HEK293 (cell line): ENCODE measurements around the gene ZNF594.
"Not testable (repeated sequence)": the region's sequence is repeated elsewhere in the genome, so short reads cannot be mapped to it uniquely, and the experiment has no call there.

Source experiments
- CTCF ChIA-PET: fragments of 350-600 bp; formaldehyde crosslinking; extraction: SDS; loops from one replicate; lab custom pipeline; 2021; ENCODE audit warnings: antibody characterized with exemption; lab: Yijun Ruan, JAX
- POLR2A ChIA-PET: fragments of 300-600 bp; formaldehyde crosslinking; extraction: SDS; loops from one replicate; lab custom pipeline; 2020; ENCODE audit warnings: antibody characterized with exemption, inconsistent platforms; lab: Yijun Ruan, JAX
- H3K27ac ChIP-seq: fragments of 200-500 bp; sonication (Bioruptor generic); 2 replicates; pipeline ENCODE4 v1.5.1; 2014; ENCODE audit warnings: low read depth, low read length, control low read depth, inconsistent platforms; ENCODE audit errors: extremely low read depth
- H3K36me3 ChIP-seq, 2 experiments: fragments of 200-500 bp in 1 of 2; sonication (Bioruptor generic) in 1 of 2; 1 replicate in 1 of 2; 2 replicates in 1 of 2; pipeline ENCODE4 v1.5.1; 2014 to 2017; ENCODE audit warnings: inconsistent platforms in 2 of 2, low read length in 2 of 2; ENCODE audit not compliant: control insufficient read depth in 2 of 2, insufficient read depth in 1 of 2
- H3K4me1 ChIP-seq: fragments of 200-500 bp; sonication (Bioruptor generic); 2 replicates; pipeline ENCODE4 v1.5.1; 2014; ENCODE audit warnings: mild to moderate bottlenecking, low read length, inconsistent platforms; ENCODE audit not compliant: control insufficient read depth, insufficient read depth
- H3K4me3 ChIP-seq: 2 replicates; pipeline ENCODE4 v1.5.1; 2011; ENCODE audit warnings: low read depth, mild to moderate bottlenecking, control low read depth, low read length, moderate library complexity
- H3K9me3 ChIP-seq: fragments of 200-500 bp; sonication (Bioruptor generic); 2 replicates; pipeline ENCODE4 v1.5.1; 2014; ENCODE audit warnings: low read depth, low read length, inconsistent platforms; ENCODE audit not compliant: control insufficient read depth, insufficient read depth
- GFI1B ChIP-seq: fragments of 450-650 bp; formaldehyde crosslinking; IDR thresholded peaks from 2 replicates; pipeline ENCODE4 v1.5.1; 2016; ENCODE audit warnings: missing biosample characterization, missing genetic modification characterization
- KLF1 ChIP-seq: fragments of 450-650 bp; formaldehyde crosslinking; IDR thresholded peaks from 2 replicates; pipeline ENCODE4 v1.5.1; 2016; ENCODE audit warnings: missing biosample characterization, missing genetic modification characterization
- RBAK ChIP-seq: fragments of 450-650 bp; formaldehyde crosslinking; IDR thresholded peaks from 2 replicates; pipeline ENCODE4 v1.5.1; 2016; ENCODE audit warnings: missing biosample characterization, missing genetic modification characterization
- SP7 ChIP-seq: fragments of 450-650 bp; formaldehyde crosslinking; IDR thresholded peaks from 2 replicates; pipeline ENCODE4 v1.5.1; 2016; ENCODE audit warnings: missing biosample characterization, missing genetic modification characterization
- ZFP3 ChIP-seq: fragments of 450-650 bp; formaldehyde crosslinking; IDR thresholded peaks from 2 replicates; pipeline ENCODE4 v1.5.1; 2016; ENCODE audit warnings: low read depth, missing biosample characterization, missing genetic modification characterization
- ZNF266 ChIP-seq: fragments of 450-650 bp; formaldehyde crosslinking; IDR thresholded peaks from 2 replicates; pipeline ENCODE4 v1.5.1; 2016; ENCODE audit warnings: missing biosample characterization, missing genetic modification characterization, low read depth
- ZNF274 ChIP-seq, 2 experiments: fragments of 200-500 bp in 1 of 2; fragments of 450-650 bp in 1 of 2; sonication (Bioruptor generic) in 1 of 2; formaldehyde crosslinking in 1 of 2; IDR thresholded peaks; 2 replicates each; pipeline versions ENCODE4 v1.5.1 to v1.6.1; 2014 to 2016; ENCODE audit warnings: borderline replicate concordance in 1 of 2, inconsistent platforms in 1 of 2, low read length in 1 of 2, missing biosample characterization in 1 of 2, missing genetic modification characterization in 1 of 2
- ZNF354C ChIP-seq: fragments of 450-650 bp; formaldehyde crosslinking; IDR thresholded peaks from 2 replicates; pipeline ENCODE4 v1.5.1; 2016; ENCODE audit warnings: missing biosample characterization, missing genetic modification characterization, low read depth, borderline replicate concordance
- ZNF501 ChIP-seq: fragments of 450-650 bp; formaldehyde crosslinking; IDR thresholded peaks from 2 replicates; pipeline ENCODE4 v1.5.1; 2016; ENCODE audit warnings: missing biosample characterization, missing genetic modification characterization
- ZNF660 ChIP-seq: fragments of 450-650 bp; IDR thresholded peaks from 2 replicates; pipeline ENCODE4 v1.5.1; 2018; ENCODE audit warnings: missing biosample characterization, mild to moderate bottlenecking, missing genetic modification characterization
- TF ChIP-seq, protein P1 (sequence below): fragments of 450-650 bp; formaldehyde crosslinking; IDR thresholded peaks from 2 replicates; pipeline ENCODE4 v1.5.1; 2016; ENCODE audit warnings: missing biosample characterization, missing genetic modification characterization
- TF ChIP-seq, protein P2 (sequence below): fragments of 450-650 bp; formaldehyde crosslinking; IDR thresholded peaks from 2 replicates; pipeline ENCODE4 v1.5.1; 2017; ENCODE audit warnings: missing biosample characterization, missing genetic modification characterization

The ZNF594 gene

DNA sequence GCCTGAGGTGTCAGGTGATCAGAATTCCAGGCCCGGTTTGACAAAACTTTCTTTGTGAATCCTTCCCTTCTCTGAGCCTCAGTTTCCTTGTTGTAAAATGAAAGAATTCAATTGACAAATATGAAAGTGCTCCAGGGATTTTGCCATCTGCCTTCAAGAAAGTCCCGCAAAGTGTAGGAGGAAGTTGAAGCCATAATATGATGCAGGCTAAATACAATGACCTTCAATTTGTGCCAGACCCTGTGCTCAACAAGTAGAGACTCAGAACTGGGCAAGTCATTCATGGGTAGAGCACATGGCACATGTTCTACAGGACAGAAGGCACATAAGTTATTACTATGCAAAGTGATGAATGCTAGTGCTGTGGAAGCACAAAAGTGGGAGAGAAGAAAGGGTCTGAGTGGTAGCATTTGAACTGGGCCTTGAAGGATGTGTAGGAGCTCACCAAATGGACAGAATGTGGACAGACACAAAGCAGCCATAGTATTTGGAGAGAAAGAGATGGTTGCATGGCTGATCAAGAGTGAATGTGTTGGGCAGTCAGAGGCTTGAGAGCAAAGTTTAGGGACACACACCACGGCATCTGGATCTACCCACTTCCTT, 45.4 kb upstream of the ZNF594 start:
- Histone ChIP-seq H3K4me1 (peaks cover 1% of the 10 kb centered on the region; the same call in 1 of the 2 replicates), H3K9me3 (no peaks in the 10 kb centered on the region), H3K36me3 (peaks cover 0 to 12% of the 10 kb centered on the region in 2 experiments; a peak in 1 of 3 replicates), H3K4me3 (no peak overlapping the region), H3K27ac (no peak overlapping the region)
- CTCF ChIA-PET = interaction anchor here (0.8 to 2.0 kb wide), 12 partner anchors 9 to 120 kb away, joined by 3 to 15 read pairs (median 4); partner anchors contain the start of gene ZNF594
- POLR2A ChIA-PET = no interaction called here
- TF ChIP-seq ZNF501 (tag by site-specific recombination) (no peak), ZNF660 (tag by site-specific recombination) (no peak), RBAK (tag by site-specific recombination) (no peak), ZNF266 (tag by site-specific recombination) (no peak), ZNF274 (IDR thresholded peaks at IDR 0.05; ENCODE audit: low read length) (no peak), ZNF274 (tag by site-specific recombination; IDR thresholded peaks at IDR 0.05; ENCODE audit: borderline replicate concordance) (no peak), GFI1B (tag by site-specific recombination) (no peak), ZFP3 (tag by site-specific recombination) (peak; percentile 93), KLF1 (tag by site-specific recombination) (no peak)
- TF ChIP-seq, protein P1, sequence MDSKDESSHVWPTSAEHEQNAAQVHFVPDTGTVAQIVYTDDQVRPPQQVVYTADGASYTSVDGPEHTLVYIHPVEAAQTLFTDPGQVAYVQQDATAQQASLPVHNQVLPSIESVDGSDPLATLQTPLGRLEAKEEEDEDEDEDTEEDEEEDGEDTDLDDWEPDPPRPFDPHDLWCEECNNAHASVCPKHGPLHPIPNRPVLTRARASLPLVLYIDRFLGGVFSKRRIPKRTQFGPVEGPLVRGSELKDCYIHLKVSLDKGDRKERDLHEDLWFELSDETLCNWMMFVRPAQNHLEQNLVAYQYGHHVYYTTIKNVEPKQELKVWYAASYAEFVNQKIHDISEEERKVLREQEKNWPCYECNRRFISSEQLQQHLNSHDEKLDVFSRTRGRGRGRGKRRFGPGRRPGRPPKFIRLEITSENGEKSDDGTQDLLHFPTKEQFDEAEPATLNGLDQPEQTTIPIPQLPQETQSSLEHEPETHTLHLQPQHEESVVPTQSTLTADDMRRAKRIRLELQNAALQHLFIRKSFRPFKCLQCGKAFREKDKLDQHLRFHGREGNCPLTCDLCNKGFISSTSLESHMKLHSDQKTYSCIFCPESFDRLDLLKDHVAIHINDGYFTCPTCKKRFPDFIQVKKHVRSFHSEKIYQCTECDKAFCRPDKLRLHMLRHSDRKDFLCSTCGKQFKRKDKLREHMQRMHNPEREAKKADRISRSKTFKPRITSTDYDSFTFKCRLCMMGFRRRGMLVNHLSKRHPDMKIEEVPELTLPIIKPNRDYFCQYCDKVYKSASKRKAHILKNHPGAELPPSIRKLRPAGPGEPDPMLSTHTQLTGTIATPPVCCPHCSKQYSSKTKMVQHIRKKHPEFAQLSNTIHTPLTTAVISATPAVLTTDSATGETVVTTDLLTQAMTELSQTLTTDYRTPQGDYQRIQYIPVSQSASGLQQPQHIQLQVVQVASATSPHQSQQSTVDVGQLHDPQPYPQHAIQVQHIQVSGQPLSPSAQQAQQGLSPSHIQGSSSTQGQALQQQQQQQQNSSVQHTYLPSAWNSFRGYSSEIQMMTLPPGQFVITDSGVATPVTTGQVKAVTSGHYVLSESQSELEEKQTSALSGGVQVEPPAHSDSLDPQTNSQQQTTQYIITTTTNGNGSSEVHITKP (tag by site-specific recombination) = no peak

DNA sequence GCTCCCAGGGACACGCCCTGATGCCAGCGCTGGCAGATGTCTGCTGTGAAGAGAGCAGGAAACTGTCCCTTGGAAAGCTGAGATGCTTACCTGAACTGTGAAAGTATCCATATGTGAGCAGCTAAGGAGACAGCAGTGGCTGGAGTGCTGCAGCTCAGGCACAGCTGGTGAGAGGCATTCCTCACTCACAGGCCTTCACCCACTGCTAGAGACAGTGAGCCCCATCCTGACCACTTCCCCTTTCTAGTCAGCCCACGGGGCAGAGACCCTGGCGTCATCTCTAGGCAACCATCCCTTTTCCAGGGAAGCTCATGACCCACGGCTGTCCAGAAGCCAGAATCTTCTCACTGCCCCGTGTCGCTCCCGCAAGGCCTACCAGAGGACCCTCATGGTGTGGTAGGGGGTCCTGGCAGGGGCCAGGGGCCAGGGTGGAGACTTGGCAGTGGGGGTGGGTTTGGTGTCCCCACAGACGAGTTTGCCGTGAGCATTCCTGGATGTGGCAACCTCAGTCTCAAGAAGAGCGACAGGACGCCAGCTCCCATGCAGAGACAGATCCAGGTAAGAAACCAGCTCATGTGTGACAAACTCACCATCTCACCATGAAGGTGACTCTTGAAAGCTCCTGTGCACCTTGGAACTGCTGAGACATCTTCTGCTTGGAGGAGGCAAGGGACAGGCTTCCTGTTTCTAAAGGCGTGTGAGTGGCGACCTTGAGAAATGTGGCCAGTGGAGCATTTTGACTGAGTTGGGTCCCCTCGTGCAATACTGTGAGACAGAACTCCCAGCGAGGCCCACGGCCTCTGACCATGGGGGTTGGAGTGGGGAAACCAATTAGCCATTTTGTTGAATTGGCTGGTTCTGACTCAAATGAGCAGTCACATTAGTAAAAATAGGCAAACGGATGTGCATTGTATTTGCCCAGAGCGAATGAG, 43.2 kb upstream of the ZNF594 start, which contains the start of gene SCIMP:
SCIMP (minus strand) TSS at position 216 of the 932 bp plus-strand sequence; CDS start at position 111, 105 bp downstream.
- POLR2A ChIA-PET = no interaction called here

DNA sequence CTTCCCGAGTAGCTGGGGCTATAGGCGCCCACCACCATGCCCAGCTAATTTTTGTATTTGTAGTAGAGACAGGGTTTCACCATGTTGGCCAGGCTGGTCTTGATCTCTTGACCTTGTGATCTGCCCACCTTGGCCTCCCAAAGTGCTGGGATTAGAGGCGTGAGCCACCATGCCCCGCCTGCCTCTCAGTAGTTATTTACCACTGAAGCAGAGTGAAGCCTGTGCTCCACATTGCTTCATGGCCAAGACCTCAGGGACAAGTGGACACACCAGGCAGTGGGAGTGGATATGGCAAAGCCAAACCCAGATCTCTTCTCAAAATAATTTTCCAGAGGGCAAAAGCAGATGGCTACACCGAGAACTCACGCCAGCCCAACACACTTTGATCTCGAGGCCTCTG, 41.8 kb upstream of the ZNF594 start:
- H3K4me1 ChIP-seq, H3K27ac ChIP-seq, H3K4me3 ChIP-seq, POLR2A ChIA-PET, H3K9me3 ChIP-seq, CTCF ChIA-PET: not testable (repeated sequence)
- H3K36me3 ChIP-seq = peaks cover 0 to 14% of the 10 kb centered on the region in 2 experiments; a peak in 2 of 3 replicates

More for the DNA sequence above, 43.2 kb upstream of the ZNF594 start, which contains the start of gene SCIMP:
- H3K4me3 ChIP-seq = no peak within 1 kb of the TSS
- peaks cover 0 to 12% of the 10 kb centered on the region in 2 experiments; a peak in 2 of 3 replicates for H3K36me3 ChIP-seq
- CTCF ChIA-PET = no interaction called here
- H3K27ac ChIP-seq = no peak within 1 kb of the TSS
- TF ChIP-seq, protein P2, sequence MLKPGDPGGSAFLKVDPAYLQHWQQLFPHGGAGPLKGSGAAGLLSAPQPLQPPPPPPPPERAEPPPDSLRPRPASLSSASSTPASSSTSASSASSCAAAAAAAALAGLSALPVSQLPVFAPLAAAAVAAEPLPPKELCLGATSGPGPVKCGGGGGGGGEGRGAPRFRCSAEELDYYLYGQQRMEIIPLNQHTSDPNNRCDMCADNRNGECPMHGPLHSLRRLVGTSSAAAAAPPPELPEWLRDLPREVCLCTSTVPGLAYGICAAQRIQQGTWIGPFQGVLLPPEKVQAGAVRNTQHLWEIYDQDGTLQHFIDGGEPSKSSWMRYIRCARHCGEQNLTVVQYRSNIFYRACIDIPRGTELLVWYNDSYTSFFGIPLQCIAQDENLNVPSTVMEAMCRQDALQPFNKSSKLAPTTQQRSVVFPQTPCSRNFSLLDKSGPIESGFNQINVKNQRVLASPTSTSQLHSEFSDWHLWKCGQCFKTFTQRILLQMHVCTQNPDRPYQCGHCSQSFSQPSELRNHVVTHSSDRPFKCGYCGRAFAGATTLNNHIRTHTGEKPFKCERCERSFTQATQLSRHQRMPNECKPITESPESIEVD (tag by site-specific recombination) = no peak
- TF ChIP-seq SP7 (tag by site-specific recombination) (no peak), ZNF354C (tag by site-specific recombination) (no peak)
- TF ChIP-seq, all 188 proteins: peak for 0
- H3K4me1 ChIP-seq = peaks cover 2% of the 10 kb centered on the region; the same call in 1 of the 2 replicates
- no peaks in the 10 kb centered on the region for H3K9me3 ChIP-seq
